Large intestine (tissue), 12 donors: ENCODE data around the gene RNASEH2B. TPM values are rescaled to one million over a fixed set of nuclear protein-coding genes. Genes with fewer than 3 reads are reported as not detected.
A peak's percentile ranks its signal among the peaks of the same experiment; 100 is the strongest.

Source experiments
- DNase-seq, 2 donors: peaks; one replicate each; pipeline versions ENCODE4 v3.0.0 to v3.0.0-alpha.2; 2013
- H3K27ac ChIP-seq: one replicate; pipeline ENCODE4 v1.5.1; 2013; ENCODE audit warnings: low read length
- H3K27me3 ChIP-seq: 2 replicates; pipeline ENCODE4 v1.6.1; 2013; ENCODE audit warnings: low read length; ENCODE audit not compliant: control insufficient read depth, insufficient read depth
- H3K36me3 ChIP-seq: 2 replicates; pipeline ENCODE4 v1.6.1; 2013; ENCODE audit warnings: low read length; ENCODE audit not compliant: control insufficient read depth, insufficient read depth
- H3K4me1 ChIP-seq: one replicate; pipeline ENCODE4 v1.6.1; 2013; ENCODE audit warnings: low read length; ENCODE audit not compliant: control insufficient read depth, insufficient read depth
- H3K4me3 ChIP-seq: one replicate; pipeline ENCODE4 v1.5.1; 2013; ENCODE audit warnings: low read length
- H3K9me3 ChIP-seq: one replicate; pipeline ENCODE4 v1.6.1; 2013; ENCODE audit warnings: mild to moderate bottlenecking, low read depth, low read length, moderate library complexity; ENCODE audit not compliant: control insufficient read depth
- WGBS: methylation state at CpG from one replicate; pipeline ENCODE4 v1.1.5; 2013; ENCODE audit warnings: low lambda C conversion rate; ENCODE audit not compliant: insufficient coverage; 5-methylcytosine and 5-hydroxymethylcytosine counted together
- long read RNA-seq, 11 donors: transcript quantifications; one replicate each; lab custom pipeline, GENCODE V29; 2026
- polyA plus RNA-seq: library from polyadenylated mRNA; unstranded; fragments of 120-200 nt; gene quantifications from one replicate; pipeline ENCODE4 v1.2.1, GENCODE V29; 2013

RNASEH2B gene, protein sequence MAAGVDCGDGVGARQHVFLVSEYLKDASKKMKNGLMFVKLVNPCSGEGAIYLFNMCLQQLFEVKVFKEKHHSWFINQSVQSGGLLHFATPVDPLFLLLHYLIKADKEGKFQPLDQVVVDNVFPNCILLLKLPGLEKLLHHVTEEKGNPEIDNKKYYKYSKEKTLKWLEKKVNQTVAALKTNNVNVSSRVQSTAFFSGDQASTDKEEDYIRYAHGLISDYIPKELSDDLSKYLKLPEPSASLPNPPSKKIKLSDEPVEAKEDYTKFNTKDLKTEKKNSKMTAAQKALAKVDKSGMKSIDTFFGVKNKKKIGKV
- polyA plus RNA-seq, result 43.7 TPM
- long read RNA-seq, donor 1, full-length matches to known transcripts, result 12 of 12 reads
- long read RNA-seq, donor 1, partial matches to known transcripts, result 0 of 12 reads
- long read RNA-seq, donor 1, other reads (novel, unspliced or antisense), result 0 of 12 reads
- long read RNA-seq, donor 2, transcript RNASEH2B-201 (11 exons, 1,629 nt), result major isoform, 13 of 22 reads
- long read RNA-seq, donor 2, transcript RNASEH2B-208 (10 exons, 3,410 nt), result minor isoform, 8 of 22 reads
- long read RNA-seq, donor 2, partial matches to known transcripts, result 0 of 22 reads
- long read RNA-seq, donor 2, other reads (novel, unspliced or antisense), result 0 of 22 reads
- long read RNA-seq, donor 3, result 0 reads
- long read RNA-seq, donor 4, partial matches to known transcripts, result 0 of 1 reads
- long read RNA-seq, donor 4, other reads (novel, unspliced or antisense), result 0 of 1 reads
- long read RNA-seq, donor 5, full-length matches to known transcripts, result 11 of 11 reads
- long read RNA-seq, donor 5, partial matches to known transcripts, result 0 of 11 reads
- long read RNA-seq, donor 5, other reads (novel, unspliced or antisense), result 0 of 11 reads
- long read RNA-seq, donor 6, full-length matches to known transcripts, result 16 of 16 reads
- long read RNA-seq, donor 6, partial matches to known transcripts, result 0 of 16 reads
- long read RNA-seq, donor 6, other reads (novel, unspliced or antisense), result 0 of 16 reads
- long read RNA-seq, donor 7, full-length matches to known transcripts, result 9 of 9 reads
- long read RNA-seq, donor 7, partial matches to known transcripts, result 0 of 9 reads
- long read RNA-seq, donor 7, other reads (novel, unspliced or antisense), result 0 of 9 reads
- long read RNA-seq, donor 8, full-length matches to known transcripts, result 25 of 30 reads
- long read RNA-seq, donor 8, partial matches to known transcripts, result 5 of 30 reads
- long read RNA-seq, donor 8, other reads (novel, unspliced or antisense), result 0 of 30 reads
- long read RNA-seq, donor 9, full-length matches to known transcripts, result 16 of 16 reads
- long read RNA-seq, donor 9, partial matches to known transcripts, result 0 of 16 reads
- long read RNA-seq, donor 9, other reads (novel, unspliced or antisense), result 0 of 16 reads
- long read RNA-seq, donor 10, full-length matches to known transcripts, result 18 of 24 reads
- long read RNA-seq, donor 10, partial matches to known transcripts, result 6 of 24 reads
- long read RNA-seq, donor 10, other reads (novel, unspliced or antisense), result 0 of 24 reads
- long read RNA-seq, donor 11, transcript RNASEH2B-201 (11 exons, 1,629 nt), result major isoform, 8 of 12 reads
- long read RNA-seq, donor 11, partial matches to known transcripts, result 0 of 12 reads
- long read RNA-seq, donor 11, other reads (novel, unspliced or antisense), result 0 of 12 reads

- H3K4me1 ChIP-seq, result peaks cover 14% of the 10 kb centered on the region
Observed at GRCh38 chr13:50909605-50910484, at the start of gene RNASEH2B. TSS of gene RNASEH2B (plus strand) at chr13:50909791. CDS start at chr13:50910077, 286 bp downstream.

GRCh38 chr13:50864492-50864891, 45.1 kb upstream of the RNASEH2B start:
- Histone ChIP-seq H3K4me1 (no peaks in the 10 kb centered on the region), H3K4me3 (no peak overlapping the region), H3K36me3 (no peaks in the 10 kb centered on the region), H3K27me3 (peaks cover 2% of the 10 kb centered on the region), H3K9me3 (no peaks in the 10 kb centered on the region), H3K27ac (no peak overlapping the region)
- no peak for DNase-seq
- WGBS, result 100% methylated on average over 1 of the region's 1 CpG

More at GRCh38 chr13:50909605-50910484, at the start of gene RNASEH2B:
- Histone ChIP-seq H3K4me3 (peak within 1 kb of the TSS; percentile 84), H3K27ac (peak within 1 kb of the TSS; percentile 92), H3K27me3 (no peaks in the 10 kb centered on the region), H3K9me3 (no peaks in the 10 kb centered on the region), H3K36me3 (no peaks in the 10 kb centered on the region)
- WGBS, result no CpG with 5 or more reads among the region's 107 CpGs
- peak; percentile 66 to 82 for DNase-seq

- Histone ChIP-seq H3K27ac (no peak overlapping the region), H3K27me3 (peaks cover 2% of the 10 kb centered on the region), H3K4me3 (no peak overlapping the region), H3K9me3 (no peaks in the 10 kb centered on the region), H3K4me1 (no peaks in the 10 kb centered on the region), H3K36me3 (no peaks in the 10 kb centered on the region)
- no peak for DNase-seq
- WGBS, result 94% methylated on average over 1 of the region's 2 CpGs
Observed at GRCh38 chr13:50866817-50867636, 42.6 kb upstream of the RNASEH2B start.

DNA sequence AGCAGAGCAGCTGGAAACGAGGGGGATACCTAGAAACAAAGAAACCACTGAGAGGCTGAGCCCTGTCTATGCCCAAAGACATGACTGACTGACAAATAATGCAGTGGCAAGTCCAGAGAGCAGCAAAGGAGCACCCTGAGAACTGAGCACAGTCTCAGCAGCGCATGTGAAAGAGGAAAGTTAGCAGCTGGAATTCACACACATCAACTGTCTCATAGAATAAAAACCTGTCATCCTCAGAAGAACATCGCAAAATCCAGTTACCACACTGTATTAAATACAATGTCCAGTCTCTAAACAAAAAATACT, 42.0 kb upstream of the RNASEH2B start:
- no peak for DNase-seq
- no peak overlapping the region for H3K4me3 ChIP-seq
- H3K9me3 ChIP-seq, result no peaks in the 10 kb centered on the region
- WGBS, result no CpG with 5 or more reads among the region's 3 CpGs
- no peaks in the 10 kb centered on the region for H3K4me1 ChIP-seq
- peaks cover 2% of the 10 kb centered on the region for H3K27me3 ChIP-seq
- no peaks in the 10 kb centered on the region for H3K36me3 ChIP-seq
- H3K27ac ChIP-seq, result no peak overlapping the region

DNA sequence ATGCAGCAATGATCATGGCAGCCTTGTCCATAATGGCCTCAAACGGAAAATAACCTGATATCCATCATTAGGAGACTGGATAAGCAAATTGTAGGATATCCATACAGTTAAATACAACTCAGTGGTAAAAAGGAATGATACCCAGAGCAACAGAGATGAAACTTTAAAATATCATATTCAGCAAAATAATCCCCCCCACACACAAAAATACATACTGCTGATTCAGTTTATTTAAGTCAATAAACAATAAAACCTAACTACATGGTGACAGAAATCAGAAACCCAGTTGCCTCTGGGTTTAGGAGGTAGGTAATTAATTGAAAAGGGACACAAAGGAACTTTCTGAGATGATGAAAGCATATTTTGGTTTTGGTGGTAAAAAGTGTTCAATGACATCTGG, 38.2 kb upstream of the RNASEH2B start:
- no peak overlapping the region for H3K4me3 ChIP-seq
- no peak overlapping the region for H3K27ac ChIP-seq
- WGBS, result no CpG with 5 or more reads among the region's 1 CpG
- H3K27me3 ChIP-seq, result peaks cover 2% of the 10 kb centered on the region
- H3K9me3 ChIP-seq, result no peaks in the 10 kb centered on the region
- no peak for DNase-seq
- no peaks in the 10 kb centered on the region for H3K36me3 ChIP-seq
- H3K4me1 ChIP-seq, result no peaks in the 10 kb centered on the region

GRCh38 chr13:50873467-50873866, 36.1 kb upstream of the RNASEH2B start:
- Histone ChIP-seq H3K4me3 (no peak overlapping the region), H3K9me3 (no peaks in the 10 kb centered on the region), H3K36me3 (no peaks in the 10 kb centered on the region), H3K27me3 (no peaks in the 10 kb centered on the region), H3K4me1 (no peaks in the 10 kb centered on the region), H3K27ac (no peak overlapping the region)
- 40% methylated on average over 1 of the region's 2 CpGs for WGBS
- DNase-seq, result no peak

- H3K9me3 ChIP-seq, result no peaks in the 10 kb centered on the region
Observed at GRCh38 chr13:50873991-50874390, 35.6 kb upstream of the RNASEH2B start.

DNA sequence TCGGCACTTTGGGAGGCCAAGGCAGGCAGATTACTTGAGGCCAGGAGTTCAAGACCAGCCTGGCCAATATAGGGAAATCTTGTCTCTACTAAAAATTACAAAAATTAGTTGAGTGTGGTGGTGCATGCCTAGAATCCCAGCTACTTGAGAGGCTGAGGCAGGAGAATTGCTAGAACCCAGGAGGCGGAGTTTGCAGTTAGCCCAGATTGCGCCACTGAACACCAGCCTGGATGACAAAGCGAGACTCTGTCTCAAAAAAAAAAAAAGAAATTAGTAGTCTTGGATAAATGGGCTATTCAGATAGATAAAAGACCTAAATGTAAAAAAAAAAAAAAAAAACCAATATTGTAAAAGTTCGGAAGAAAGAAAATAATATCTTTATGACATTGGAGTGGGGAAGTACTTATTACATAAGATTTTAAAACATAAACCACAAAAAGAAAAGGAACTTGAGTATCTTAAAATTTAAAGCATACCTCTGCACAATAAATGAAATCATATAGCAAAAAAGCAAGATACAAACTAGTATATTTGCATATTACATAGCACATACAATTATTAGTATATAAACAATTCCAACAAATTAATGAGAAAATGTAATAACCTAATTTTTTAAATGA, 26.7 kb upstream of the RNASEH2B start:
- no peaks in the 10 kb centered on the region for H3K27me3 ChIP-seq
- H3K27ac ChIP-seq, result no peak overlapping the region
- no peaks in the 10 kb centered on the region for H3K9me3 ChIP-seq
- H3K4me1 ChIP-seq, result no peaks in the 10 kb centered on the region
- H3K36me3 ChIP-seq, result no peaks in the 10 kb centered on the region
- H3K4me3 ChIP-seq, result no peak overlapping the region
- WGBS, result 100% methylated on average over 3 of the region's 5 CpGs
- DNase-seq, result no peak

More at GRCh38 chr13:50873991-50874390, 35.6 kb upstream of the RNASEH2B start:
- WGBS, result 80% methylated on average over 1 of the region's 2 CpGs
- no peak for DNase-seq
- Histone ChIP-seq H3K4me3 (no peak overlapping the region), H3K27me3 (no peaks in the 10 kb centered on the region), H3K4me1 (no peaks in the 10 kb centered on the region), H3K36me3 (no peaks in the 10 kb centered on the region), H3K27ac (no peak overlapping the region)
